Measurements from ENCODE around the gene PIK3CD.
A peak's percentile ranks its signal among the peaks of the same experiment; 100 is the strongest.
"Not testable (repeated sequence)": the region's sequence is repeated elsewhere in the genome, so short reads cannot be mapped to it uniquely, and the experiment has no call there.

PIK3CD gene

DNA sequence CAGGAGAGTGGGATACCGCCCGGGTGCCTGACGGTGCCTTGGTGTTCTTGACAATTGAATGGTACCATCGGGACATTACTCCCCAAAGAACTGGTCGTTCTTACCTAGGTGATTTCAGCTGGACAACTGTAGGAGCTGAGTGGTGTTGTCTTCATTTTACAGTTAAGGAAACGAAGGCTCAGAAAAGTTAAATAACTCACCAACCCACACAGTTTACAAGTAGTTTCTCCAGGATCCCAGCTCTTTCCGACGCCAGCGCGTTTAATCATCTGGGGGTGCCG, 1.6 kb downstream of the PIK3CD start:
- no peak for DNase-seq (ENCODE audit: extremely low spot score, insufficient read length, low read depth)
- FAIRE-seq, result no peak

DNA sequence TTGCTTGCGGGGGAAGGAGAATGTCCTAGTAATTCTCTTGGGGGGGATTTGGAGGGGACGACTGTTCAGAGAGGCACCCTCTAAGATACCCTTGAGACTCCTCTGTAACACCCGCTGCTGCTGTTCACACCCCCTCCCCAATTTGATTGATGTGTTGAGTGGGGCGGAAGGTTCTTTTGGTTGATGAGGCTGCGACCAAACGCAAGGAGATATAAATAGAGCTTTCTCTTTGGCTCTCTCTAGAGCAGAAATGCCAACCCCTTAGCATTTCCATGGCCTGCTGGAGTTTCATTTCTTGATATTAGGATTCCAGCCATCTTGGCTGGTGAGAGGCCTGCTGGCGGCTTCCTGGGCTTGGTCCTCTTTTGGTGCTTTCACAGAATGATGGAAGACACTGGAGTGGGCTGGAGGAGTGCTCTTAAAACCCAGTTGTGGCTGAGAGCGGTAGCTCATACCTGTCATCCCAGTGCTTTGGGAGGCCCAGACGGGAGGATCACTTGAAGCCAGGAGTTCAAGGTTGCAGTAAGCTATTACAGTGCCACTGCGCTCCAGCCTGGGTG, 2.0 kb downstream of the PIK3CD start:
- DNase-seq (ENCODE audit: extremely low spot score, insufficient read length, low read depth) (no peak), FAIRE-seq (no peak)

DNA sequence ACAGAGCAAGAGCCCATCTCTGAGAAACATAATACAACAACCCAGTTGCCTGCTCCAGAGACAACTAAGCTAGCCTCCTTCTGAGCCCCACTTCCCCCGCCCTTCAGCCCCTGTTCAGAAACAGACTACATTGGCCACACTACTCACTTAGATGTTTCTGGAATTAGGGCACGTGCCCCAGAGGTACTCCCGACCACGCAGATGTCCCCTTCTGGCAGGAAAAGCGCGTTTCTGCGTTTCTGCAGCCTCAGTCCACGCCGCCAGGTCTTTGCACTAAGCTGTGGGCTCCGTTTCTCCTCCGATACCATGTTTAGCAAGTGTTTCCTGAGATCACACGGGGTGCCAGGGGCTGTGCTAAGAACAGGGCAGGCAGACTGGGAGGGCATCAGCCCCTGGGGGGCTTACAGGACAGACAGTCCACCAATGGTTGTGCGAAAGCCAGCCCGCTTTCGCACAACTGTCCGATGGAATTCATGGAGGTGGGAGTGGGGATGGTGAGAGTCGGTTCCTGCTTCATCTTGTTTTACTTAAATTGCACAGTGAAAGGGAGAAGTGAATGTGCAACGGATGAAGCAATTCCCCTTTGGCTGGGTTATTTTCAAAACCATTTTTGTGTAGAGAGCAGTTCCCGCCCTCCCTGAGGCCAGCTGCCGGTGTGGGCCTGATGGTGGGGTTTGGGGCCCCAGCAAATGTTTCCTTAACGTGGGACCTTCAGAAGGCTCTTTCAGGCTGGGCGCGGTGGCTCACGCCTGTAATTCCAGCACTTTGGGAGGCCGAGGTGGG, 2.7 kb downstream of the PIK3CD start:
- DNase-seq (ENCODE audit: extremely low spot score, insufficient read length, low read depth) (no peak), FAIRE-seq (peak; percentile 88)

DNA sequence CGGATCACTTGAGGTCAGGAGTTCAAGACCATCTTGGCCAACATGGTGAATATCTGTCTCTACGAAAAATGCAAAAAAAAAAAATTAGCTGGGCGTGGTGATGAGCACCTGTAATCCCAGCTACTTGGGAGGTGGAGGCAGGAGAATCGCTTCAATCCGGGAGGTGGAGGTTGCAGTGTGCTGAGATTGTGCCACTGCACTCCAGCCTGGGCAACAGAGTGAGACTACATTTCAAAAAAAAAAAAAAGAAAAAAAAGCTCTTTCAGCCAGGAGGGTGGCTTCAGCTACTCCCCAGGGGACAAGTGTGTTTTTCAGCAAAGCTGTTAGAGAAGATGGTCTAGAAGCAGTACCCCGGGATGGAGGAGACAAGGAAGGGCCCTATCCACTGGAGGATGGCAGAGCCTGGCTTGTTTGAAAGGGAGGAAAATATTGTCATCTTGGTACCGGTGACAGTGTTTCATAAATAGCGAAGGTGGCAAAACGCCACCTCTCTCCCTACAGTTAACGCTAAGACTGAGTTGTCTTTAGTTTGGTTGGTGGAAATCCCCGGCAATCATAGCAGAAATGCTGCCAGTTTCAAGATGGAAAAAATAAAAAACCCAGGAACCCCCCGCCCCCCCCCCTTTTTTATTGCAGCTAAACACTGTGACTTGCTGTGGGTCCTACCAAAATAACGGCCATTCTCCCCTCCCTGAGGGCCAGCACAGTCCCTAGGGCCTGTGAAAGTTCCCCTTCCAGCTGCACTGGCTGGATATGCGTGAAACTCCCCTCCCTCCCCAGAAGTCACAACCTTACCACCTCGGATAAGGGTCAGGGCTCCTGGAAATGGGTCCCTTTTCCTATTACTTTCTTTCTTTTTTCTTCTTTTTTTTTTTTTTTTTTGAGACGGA, 3.5 kb downstream of the PIK3CD start:
- DNase-seq (ENCODE audit: extremely low spot score, insufficient read length, low read depth), result no peak
- FAIRE-seq, result no peak

DNA sequence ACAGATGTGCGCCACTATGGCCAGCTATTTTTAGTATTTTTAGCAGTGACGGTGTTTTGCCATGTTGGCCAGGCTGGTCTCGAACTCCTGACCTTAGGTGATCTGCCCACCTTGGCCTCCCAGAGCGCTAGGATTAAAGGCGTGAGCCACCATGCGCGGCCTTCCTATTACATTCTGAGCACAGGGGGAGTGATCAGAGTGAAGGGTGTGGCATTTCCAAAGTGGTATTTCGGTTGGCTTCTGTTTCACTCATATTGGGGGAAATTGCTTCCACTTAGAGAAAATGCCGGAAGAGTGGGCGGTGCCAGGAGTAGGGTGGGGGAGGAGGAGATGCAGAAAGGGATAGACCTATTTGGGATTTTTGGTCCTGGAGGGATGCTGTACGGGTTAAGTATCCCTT, 4.3 kb downstream of the PIK3CD start:
- FAIRE-seq (no peak), DNase-seq (ENCODE audit: extremely low spot score, insufficient read length, low read depth) (no peak)

DNA sequence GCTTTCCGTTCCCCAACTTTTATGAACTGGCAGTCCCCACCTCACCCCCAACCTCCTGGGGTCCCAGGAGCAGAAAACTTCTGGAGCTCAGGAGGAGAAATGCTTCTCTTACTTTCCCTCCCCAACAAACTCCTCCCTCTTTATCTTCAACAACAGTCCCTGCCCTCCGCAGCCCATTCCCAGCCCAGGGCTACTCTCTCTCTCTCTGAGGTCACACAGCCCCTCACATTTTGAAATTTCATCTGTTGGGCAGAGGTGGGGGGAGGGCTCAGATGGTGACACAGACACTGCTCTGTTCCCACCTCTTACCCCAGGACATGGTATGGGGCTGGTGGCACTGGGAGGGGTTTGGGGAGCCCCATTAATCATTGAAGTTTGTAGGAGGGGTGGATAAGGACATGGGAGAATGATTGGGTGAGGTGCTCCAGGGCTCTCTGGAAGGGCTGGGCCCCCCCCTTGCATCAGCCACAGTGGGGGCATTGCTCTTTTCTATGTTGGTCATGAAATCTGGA, 6.0 kb downstream of the PIK3CD start:
- peak; percentile 81 for FAIRE-seq
- DNase-seq (ENCODE audit: extremely low spot score, insufficient read length, low read depth), result no peak

DNA sequence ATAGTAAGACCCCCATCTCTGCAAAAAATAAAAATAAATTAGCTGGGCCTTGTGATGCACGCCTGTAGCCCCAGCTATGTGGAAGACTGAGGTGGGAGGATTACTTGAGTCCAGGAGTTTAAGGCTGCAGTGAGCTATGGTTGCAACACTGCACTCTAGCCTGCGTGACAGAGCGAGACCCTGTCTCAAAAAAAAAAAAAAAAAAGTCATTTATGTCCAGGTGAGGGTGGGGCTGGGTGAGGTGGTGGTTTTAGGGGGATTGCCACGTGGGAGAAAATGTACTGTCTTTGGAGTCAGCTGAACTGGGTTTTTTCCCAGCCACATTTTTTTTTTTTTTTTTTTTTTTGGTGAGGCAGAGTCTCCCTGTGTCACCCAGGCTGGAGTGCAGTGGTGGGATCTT, 6.7 kb downstream of the PIK3CD start:
- DNase-seq (ENCODE audit: extremely low spot score, insufficient read length, low read depth) (no peak), FAIRE-seq (peak; percentile 33)

DNA sequence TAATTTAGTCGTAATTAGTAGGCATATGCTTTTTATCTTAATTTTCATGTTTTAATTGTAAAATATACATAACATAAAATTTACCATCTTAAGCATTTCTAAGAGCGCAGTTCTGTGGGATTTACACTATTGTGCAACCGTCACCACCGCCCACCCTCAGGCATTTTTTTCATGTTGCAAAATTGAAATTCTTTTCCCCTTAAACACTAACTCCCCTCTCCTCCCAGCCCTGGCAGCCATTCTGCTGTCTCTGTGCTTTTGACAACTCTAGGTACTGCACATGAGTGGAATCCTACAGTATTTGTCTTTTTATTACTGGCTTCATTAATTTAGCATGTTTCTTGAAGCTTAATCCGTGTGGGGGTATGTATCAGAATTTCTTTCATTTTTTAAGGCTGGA, 7.8 kb downstream of the PIK3CD start:
- FAIRE-seq (no peak), DNase-seq (ENCODE audit: extremely low spot score, insufficient read length, low read depth) (no peak)

DNA sequence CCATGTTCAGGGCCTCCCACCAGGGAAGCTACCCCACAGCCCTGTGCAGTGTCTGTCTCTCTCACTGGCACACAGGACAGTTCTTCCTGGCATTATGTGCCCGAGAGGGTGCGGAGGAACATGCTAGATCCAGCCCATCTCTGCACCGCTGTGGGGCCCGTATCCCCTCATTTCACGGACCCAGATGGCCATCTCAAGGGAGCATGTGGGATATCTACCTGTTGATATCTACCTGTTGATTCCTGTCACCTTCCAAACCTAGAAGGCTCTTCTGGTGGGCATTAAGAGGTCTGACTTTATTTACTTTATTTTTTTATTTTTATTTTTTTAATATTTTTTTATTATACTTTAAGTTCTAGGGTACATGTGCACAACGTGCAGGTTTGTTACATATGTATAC, 11.7 kb downstream of the PIK3CD start:
- DNase-seq (ENCODE audit: extremely low spot score, insufficient read length, low read depth) (no peak), FAIRE-seq (no peak)

DNA sequence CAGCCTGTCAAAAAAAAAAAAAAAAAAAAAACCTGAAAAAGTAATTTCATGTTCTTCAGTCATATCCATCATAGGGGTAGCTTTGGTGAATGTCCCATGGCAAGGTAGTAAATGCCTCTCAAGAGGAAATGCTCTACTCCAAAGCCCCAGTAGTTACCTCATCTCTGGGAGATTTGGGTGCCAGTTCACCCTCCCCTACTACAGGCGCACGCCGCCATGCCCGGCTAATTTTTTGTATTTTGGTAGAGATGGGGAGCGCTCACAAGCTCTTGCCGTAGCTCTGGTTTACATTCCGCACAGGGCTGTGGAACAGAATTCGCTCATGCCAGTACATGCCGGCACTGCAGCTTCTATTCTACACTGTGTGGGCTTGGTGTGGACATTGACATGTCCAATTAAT, 13.7 kb downstream of the PIK3CD start:
- DNase-seq (ENCODE audit: extremely low spot score, insufficient read length, low read depth) (no peak), FAIRE-seq (no peak)

DNA sequence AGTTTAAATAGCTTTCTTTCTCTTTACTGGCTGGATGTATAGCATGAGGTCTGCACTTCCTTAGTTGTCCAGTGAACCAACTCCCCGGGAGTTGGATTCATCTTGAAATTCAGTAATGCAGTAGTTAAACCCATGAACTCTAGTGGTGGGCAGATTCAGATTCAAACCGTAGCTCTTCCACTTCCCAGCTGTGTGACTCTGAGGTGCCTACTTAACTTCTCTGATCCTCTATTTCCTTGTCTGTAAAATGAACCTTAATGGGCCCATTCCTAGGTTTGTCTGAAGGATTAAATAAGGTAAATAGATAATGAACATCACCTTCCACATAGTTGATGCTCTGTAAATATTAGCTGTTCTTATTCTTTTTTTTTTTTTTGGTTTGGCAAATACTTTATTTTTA, 16.5 kb downstream of the PIK3CD start:
- DNase-seq (ENCODE audit: extremely low spot score, insufficient read length, low read depth) (no peak), FAIRE-seq (no peak)

DNA sequence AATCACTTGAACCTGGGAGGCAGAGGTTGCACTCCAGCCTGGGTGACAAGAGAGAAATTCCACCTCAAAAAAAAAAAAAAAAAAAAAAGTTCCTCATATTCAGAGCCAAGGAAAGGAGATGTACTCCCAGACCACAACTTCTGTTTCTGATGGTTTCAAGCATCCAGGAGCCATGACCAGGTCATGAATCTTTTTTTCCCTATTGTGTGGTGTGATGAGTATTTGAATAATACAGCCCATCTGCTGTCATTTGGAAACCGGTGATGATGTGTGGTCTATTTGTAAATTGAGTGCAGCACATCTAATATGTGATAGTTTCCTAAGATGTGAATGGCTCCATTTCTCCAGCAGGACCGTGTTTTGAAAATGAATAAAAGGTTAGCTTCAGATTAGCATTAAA, 18.6 kb downstream of the PIK3CD start:
- DNase-seq (ENCODE audit: extremely low spot score, insufficient read length, low read depth) (no peak), FAIRE-seq (peak; percentile 39)

DNA sequence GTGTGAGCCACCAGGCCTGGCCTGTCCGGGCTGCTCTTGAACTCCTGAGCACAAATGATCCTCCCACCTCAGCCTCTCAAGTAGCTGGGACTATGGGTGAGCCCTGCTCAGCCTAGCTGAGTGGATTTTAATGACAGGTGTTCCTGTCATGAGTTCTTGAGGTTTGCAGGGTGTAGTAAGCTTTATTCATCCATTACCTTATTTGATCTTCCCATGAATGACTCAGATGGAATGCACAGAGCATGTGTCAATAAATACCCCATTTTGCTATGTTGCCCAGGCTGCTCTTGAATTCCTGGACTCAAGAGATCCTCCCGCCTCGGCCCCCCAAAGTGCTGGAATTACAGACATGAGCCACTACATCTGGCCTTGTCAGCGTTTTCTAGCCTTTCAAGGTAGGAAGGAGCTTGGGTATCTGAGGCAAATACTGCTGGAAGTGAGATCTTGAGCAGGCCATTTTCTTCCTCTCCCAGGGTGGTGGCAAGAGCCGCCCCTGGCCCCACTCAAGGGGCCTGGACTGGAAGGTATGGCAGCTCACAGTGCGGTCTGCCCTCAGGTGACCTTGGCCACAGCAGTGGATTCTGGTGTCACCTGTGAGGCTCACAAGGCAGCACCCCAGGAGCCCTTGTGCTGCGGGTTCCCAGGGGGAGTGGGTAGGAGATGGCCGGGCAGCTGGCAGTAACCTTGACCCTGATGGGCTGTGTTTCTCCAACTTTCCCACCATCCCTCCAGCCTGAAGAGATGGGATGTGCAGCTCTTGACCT, 20.0 kb downstream of the PIK3CD start:
- FAIRE-seq (no peak), DNase-seq (ENCODE audit: extremely low spot score, insufficient read length, low read depth) (no peak)

DNA sequence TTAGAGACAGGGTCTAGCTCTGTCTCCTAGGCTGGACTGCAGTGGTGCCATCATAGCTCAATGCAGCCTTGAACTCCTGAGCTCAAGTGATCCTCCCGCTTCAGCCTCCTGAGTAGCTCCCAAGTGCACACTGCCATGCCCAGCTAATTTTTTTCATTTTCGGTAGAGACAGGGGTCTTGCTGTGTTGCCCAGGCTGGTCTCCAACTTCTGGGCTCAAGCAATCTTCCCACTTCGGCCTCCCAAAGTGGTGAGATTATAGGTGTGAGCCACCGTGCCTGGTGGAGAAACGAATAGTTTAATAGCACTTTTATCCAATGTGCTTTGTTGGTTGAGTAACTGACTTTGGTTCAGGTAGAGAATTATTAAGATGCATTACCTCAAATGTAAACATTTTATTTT, 20.9 kb downstream of the PIK3CD start:
- DNase-seq (ENCODE audit: extremely low spot score, insufficient read length, low read depth), result no peak
- FAIRE-seq, result no peak

DNA sequence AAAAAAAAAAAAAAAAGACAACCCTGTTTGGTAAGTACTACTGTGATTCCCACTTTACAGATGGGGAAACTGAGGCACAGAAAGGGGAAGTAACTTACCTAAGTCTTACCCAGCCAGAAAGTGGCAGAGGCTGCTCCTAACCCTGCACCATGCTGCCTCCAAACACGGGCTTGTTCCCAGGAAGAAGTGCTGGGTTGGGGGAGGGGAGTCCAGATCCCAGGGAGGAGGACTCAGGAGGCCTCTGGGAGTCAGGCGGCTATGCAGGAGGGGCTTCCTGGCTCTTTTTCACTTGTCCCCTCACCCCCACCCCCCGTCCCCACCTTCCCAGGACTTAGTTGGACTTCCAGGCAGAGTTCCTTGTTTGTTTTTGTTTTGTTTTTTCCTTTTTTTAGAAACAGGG, 23.9 kb downstream of the PIK3CD start:
- no peak for FAIRE-seq
- DNase-seq (ENCODE audit: extremely low spot score, insufficient read length, low read depth), result no peak

DNA sequence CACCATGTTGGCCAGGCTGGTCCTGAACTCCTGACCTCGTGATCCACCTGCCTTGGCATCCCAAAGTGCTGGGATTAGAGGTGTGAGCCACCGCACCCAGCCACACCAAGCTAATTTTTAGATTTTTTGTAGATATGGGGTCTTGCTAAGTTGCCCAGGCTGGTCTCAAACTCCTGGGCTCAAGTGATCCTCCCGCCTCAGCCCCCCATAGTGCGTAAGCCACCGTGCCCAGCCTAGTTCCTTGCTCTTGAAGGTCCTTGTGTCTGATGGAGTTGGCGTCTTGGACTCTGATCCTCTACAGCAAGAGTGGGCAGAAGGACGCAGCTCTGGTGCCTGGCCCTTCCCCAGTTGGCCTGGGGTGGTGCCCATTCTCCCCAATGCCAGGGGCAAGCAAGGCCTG, 24.6 kb downstream of the PIK3CD start:
- FAIRE-seq, result not testable (repeated sequence)

DNA sequence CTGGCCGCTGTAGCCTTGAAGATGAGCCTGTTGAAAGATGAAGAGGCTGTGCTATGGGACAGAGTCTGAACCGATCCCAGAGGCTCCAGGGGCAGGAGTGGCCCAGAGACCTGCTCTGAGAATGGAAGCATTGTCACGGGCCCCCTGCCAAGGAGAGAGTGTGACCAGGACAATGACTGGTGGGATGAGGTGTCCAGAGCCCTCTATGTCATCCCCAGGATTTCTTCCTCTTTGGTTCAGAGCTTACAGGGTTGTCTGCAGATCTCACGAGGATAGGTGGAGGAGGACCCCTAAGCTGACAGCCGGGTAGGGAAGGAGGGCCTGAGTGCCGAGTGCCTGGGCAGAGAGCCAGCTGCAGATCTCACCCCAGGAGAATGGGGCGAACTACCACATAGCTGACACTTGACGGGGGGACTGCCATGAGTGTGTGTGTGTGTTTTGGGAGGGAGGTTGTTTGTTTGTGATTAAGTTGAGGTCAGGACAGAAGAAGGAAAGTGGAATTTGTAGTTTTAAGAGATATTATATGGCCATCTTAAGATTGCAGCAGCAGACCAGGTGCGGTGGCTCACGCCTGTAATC, 25.4 kb downstream of the PIK3CD start:
- FAIRE-seq, result no peak
- no peak for DNase-seq (ENCODE audit: extremely low spot score, insufficient read length, low read depth)

More for the DNA sequence above, 24.6 kb downstream of the PIK3CD start:
- DNase-seq (ENCODE audit: extremely low spot score, insufficient read length, low read depth), result not testable (repeated sequence)

DNA sequence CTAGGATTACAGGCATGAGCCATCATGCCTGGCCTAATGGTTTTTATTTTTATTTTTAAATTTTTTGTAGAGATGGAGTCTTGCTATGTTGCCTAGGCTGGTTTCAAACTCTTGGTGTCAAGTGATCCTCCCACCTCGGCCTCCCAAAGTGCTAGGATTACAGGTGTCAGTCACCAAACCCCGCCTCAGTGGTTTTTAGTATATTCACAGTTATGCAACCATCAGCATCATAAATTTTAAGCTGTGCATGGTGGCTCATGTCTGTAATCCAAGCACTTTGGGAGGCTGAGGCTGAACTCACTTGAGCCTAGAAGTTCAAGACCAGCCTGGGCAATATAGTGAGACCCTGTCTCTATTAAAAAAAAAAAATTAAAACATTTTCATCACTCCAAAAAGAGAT, 28.6 kb downstream of the PIK3CD start:
- DNase-seq (ENCODE audit: extremely low spot score, insufficient read length, low read depth) (no peak), FAIRE-seq (no peak)

DNA sequence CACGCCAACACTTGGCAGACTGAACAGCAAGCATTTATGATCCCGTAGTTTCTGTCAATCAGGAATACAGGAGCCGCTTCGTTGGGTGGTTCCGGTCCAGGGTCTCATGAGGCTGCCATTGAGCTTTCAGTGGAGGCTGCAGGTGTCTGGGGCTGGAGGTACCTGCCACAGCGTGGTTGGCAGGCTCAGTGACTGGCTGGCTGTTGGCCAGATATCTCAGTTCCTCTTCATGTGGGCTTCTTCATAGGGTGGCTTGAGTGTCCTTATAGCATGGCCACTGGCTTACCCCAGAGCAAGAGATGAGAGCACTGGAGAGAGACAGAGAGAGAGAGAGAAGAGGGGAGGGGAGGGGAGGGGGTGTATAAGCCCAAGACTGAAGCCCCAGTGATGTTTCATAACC, 29.3 kb downstream of the PIK3CD start:
- peak; percentile 56 for FAIRE-seq
- no peak for DNase-seq (ENCODE audit: extremely low spot score, insufficient read length, low read depth)

DNA sequence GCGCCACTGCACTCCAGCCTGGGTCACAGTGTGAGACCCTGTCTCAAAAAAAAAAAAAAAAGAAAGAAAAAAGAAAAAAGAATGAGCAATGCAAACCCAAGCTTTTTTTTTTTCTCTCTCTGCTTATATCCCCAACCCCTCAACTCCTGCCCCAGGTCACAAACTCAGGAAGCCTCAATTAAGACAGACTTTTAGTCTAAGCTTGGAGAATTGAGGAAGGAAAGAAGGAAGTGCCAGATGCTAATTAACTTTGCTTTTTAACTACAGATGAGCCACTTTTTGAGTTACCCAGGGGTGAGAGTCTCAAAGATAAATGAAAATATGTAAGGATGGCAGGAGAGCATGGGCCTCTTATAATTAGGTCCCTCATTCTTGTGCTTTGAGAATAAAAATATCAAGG, 33.3 kb downstream of the PIK3CD start:
- peak; percentile 36 for FAIRE-seq
- DNase-seq (ENCODE audit: extremely low spot score, insufficient read length, low read depth), result no peak
